EL (cell line): ENCODE results near the gene NATD1.

Experiments
- DNase-seq: peaks from one replicate; pipeline ENCODE4 v3.0.0-alpha.2; 2016

Gene NATD1

DNA sequence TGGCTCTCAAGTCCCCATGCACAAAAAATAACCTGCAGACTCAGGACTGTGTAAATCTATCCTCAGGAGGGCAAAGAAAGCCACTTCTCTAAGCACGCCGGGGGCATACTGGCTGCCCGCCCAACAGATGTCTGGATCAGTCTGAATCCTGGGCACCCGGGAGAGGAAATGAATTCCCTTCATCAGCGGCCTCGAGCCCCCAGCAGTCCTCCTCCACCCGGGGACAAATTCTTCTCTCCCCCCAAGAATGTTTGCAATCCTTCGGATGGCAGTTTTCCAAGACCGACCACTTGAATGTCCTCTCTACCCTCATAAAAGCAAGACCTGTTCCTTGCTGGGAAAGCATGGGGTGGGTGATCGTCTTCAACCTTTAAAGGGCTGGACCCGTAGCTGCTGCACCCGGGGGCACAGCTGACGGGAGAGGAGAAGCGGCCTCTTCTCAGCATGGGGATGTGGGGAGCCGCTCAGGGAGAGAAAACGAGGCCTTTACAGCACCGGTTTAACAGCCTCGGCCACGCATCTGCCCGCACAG lies 21.9 kb upstream of the NATD1 start:
- DNase-seq, result peak; percentile 69

DNA sequence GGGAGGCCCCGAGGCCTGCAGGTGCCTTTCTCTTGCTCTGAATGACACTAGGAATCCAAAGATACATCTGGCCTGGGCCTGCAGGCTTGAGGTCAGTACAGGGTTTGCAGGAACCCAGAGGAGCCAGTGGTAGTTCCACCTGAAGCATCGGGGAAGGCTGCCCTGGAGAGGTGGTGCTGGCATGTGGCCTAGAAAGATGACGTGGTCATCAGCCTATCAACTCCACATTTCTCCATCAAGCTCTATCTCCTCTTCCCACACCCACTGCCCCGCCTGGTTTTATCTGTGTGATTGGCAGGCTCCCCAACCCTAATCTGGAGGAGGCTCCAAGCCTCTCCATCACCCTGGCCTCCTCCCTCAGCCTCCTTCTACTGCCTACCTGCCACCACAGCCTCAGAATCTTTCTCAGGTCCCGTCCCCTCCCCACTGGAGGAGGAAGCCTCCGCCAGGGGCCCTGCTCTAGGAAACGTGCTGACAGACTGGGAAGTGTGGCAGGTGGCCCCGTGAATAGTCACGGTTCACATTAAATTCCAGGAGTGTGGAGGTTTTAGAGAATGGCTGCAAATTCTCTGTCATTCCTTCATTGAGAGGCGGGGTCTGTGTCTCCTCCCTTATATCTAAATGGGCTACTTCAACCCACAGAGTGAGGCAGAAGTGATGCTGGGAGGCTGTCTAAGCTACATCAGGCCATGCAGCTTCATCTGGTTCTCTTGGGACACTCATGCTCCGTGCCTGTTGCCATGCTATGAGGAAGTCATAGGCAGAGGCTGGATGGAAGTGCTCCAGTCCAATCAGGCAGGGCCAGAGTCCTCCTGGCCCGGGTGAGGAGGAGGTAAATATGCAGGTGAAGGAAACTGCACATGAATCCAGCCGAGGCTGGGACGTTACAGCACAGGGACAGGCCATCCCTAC lies 19.9 kb upstream of the NATD1 start:
- no peak for DNase-seq

DNA sequence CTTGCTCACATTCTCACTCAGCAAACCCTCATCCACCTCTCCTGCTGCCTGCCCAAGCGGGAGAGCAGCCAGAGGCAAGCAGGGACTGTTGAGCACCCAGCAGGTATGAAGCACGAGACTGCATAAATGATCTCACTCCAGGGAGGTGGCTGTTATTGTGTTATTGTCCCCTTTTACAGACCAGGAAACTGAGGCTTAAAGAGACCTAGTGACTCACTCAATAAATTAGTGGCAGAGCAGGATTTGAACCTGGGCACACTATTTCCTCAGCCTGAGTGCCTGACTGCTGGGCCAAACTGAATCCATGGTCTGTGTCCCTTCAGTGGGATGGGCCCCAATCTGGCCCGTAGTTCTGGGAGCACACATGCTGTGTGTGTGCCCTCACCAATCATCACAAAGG lies 19.0 kb upstream of the NATD1 start:
- DNase-seq, result no peak

DNA sequence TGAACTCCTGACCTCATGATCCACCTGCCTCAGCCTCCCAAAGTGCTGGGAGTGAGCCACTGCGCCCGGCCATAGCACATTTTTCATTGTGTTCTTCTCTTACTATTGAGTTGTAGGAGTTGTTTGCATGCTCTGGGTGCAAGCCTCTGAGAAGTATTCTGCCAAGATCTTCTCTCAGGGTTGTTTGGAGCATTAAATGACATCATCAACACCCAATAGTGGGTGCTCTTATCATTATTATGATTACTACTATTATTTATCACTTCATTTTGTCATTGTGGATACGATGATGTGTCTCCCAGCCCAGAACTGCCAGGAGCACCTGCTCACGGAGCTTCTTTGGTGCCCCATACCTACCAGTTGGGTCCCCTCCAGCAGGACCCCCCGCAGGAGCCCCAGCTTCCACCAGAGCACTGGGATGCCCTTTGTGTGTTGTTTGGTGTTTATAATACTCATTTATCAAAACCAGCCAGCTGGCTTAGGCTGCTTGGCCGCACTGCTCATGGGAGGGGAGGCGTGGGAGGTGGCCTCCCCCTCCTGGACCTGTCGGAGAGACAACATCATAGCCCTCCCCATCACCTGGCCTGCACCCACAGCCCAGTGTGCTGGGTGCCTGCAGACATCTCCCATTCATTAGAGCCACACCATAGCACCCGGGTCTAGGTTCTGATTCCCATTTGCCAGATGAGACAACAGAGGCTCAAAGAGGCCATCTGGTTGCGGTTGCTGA lies 18.4 kb upstream of the NATD1 start:
- no peak for DNase-seq

DNA sequence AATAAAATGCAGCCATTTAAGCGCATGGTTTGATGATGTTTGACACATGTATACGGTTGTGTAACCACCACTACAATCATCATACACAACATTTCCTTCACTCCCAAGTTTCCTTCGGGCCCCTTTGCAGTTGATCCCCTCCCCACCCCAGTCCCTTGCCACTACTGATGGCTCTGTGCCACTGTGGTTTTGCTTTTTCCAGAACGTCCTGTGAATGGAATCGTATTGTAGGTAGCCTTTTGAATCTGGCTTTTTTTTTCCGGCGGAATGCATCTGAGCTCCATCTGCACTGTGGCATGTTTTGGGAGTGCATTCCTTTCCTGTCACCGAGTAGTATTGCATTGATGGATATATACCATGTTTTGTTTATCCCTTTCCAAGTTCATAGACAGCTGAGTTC lies 16.2 kb upstream of the NATD1 start:
- no peak for DNase-seq

DNA sequence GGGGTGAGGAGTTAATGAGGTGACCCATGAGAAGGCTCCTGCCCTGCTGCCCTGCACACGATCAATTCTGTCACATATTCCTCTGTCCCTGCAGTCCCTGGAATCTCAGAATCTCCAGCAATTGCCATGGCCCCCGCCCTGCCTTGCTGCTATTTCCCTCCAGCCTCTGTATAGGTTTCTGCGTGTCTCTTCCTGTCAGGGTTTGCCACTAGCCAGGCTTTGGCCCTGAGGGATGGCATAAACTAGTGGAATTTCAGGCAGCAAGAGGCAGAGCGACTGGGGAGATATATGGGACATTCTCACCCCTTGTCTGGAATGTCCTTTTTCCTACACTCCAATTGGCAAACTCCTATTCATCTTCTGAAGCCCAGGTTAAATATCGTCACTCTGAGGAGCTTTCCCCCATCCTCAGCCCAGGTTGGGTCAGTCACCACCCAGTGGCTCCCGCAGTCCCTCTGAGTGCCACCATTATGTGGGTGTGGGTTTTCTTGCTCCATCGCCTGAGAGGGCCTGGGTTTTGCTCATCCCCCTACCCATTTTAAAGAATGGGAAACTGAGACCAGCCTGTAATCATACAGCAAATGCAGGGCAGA lies 15.5 kb upstream of the NATD1 start:
- no peak for DNase-seq

DNA sequence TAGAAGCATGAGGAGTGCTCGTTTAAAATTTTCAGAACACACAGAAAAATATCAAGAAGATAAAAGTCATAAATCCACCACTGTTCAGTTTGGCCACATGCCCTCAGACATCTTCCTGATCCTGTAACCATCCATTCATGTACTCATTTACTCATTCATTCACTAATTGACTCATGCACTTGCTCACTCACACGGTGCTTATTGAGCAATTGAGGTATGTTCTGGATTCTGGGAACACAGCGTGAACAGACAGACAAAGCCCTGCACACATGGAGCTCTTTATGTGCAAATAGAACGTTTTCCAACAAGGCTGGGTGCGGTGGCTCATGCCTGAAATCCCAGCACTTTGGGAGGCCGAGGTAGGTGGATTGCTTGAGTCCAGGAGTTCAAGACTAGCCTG lies 10.2 kb upstream of the NATD1 start:
- DNase-seq, result peak; percentile 36

DNA sequence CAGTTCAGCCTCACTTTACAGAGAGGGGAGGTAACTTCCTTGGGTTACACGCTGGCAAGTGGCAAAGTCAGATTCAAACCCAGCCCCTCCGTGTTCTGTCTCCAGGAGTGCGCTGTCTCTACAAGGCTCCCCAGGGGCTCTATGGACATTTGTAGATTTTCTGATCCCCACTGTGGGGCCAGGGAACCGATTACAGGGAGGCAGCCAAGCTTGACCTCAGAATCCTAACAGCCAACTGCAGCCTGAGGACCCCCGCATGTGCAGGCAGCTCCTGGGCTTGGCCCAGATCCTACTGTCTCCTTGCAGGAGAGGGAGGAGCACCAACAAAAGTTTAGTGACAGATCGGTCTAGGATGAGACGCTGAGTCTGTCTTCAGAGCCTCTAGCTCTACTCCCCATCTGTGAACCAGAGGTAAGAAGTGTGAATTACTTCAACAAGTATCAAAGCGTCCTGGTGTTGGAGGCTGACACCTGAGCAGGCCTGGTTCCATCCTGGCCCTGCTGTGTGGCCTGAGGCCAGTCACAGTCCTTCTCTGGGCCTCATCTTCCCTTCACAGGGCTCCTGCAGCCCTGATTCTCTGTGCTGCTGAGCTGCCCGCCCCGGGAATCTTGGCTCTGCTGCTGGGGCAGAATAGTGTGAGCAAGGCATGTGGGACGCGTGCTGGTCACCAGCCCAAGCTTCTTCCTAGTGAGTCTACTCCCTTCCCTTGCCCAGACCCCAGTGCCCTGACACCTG lies 9.2 kb upstream of the NATD1 start:
- DNase-seq, result no peak

DNA sequence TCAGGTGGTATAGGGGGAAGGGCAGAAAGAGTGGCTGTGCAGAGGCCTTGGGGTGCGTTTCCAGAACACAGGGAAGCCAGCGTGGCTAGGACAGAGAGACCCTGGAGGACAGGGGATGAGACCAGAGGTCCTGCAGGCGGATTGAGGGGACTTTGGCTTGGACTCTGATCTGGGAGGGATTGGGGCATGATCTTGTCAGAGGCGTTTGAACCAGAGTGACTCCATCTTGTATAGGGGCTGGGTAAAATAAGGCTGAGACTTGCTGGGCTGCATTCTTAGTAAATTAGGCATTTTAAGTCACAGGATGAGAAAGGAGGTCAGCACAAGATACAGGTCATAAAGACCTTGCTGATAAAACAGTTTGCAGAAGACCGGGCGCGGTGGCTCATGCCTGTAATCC lies 5.4 kb upstream of the NATD1 start:
- no peak for DNase-seq

DNA sequence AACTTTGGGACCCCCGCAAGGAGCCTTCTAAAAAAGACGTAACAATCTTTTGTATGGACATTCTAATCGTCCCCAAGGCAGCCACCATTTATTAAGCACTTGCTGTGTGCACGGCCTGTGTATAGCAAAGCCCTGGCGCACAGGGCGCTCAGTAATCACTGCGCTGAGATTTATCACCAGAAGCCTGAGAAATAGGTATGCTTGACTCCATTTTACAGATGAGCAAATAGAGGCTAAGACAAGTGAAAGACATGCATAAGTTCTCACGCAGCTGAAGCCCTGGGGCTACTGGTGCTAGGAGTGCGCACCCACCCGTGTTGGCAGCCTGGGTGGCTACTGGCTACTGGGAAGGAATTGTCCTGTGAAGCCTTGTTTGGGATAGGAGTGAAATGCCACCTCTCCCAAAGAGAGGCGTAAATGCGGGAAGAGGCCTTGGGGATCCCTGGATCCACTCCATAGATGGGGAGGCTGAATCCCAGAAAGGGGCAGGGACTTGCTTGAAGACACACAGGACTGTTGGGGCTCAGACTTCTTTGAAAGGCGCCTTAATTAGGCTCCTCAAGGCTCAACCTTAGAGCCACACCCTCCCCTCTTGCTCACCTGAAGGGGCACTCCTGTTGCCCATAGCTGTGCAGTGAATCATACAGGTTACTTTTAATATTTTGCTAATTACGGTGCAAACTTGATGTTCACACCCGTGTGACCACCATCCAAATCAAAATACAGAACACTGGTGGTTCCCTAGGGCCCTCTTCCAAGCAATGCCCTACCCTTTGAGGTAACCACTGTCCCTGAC lies 634 bp upstream of the NATD1 start:
- no peak for DNase-seq

DNA sequence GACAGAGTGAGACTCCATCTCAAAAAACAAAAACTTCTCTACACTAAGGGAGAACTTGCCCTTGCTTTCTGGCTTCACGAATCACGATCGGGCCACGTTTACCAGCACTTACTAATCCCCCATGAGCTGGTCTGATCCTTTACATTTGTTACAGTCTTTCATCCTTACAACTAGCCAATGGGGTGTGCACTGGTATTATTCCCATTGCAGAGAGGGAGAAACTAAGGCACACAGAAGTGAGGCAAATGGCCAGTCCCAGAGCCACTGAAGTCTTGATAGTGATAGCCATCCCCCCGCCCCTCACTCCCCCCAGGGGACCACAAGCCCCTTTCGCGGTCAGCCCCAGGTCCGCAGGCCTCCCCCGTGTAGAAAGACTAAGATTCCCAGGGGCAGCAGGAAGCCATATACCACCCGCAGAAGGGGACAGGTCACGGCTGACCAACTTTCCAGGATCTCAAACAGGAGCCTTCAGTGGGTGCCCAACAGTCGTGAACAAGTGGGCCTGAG lies 868 bp downstream of the NATD1 start:
- DNase-seq, result no peak

DNA sequence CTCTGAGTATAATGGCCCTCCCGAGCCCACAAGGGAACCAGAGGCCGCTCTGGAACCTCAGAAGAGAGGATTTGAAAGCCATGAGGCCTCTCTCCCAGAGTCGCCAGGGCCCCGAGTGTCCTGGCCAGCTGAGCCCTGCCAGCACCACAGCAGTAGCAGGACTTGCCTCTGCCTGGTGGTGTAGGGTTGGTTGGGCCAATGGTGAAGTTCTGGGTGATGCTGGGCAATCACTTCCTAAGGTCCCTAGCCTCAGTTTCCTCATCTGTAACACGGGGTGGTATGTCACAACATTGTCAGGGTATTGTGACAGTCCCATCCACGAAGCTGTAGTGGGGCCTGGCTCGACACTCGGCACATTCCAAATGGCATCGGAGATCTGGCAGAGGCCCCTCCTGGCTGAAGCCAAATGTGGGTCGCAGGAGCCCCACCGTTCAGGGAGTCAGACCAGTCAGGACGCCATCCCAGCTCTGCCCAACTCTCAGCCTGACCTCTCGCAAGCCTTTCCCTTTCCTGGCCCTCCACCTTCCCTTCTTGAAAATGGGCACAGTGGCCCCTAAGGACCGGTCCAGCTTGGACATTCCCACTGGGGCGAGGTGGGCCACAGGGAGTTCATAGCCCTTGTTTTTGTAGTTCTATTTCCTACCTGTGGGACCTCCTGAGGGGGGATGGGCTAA lies 1.7 kb downstream of the NATD1 start:
- no peak for DNase-seq

DNA sequence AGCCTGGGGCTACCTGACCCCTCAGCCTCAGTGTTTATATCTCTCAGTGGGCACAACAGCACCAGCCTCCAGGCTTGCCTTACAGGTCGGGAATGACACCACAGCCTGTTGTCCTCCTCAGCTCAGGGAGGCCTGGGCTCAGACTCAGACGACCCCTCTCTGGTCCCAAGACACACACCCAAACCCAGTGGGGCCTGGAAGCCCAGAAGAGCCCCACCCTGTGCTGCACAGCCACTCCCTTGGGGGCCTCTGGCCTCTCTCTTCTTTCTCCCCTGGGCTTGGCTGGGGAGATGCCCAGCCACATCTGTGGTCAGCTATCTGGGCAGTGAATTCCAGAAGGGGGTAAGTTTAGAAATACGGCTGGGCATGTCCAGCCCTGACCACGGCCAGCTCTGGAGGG lies 2.4 kb downstream of the NATD1 start:
- no peak for DNase-seq

DNA sequence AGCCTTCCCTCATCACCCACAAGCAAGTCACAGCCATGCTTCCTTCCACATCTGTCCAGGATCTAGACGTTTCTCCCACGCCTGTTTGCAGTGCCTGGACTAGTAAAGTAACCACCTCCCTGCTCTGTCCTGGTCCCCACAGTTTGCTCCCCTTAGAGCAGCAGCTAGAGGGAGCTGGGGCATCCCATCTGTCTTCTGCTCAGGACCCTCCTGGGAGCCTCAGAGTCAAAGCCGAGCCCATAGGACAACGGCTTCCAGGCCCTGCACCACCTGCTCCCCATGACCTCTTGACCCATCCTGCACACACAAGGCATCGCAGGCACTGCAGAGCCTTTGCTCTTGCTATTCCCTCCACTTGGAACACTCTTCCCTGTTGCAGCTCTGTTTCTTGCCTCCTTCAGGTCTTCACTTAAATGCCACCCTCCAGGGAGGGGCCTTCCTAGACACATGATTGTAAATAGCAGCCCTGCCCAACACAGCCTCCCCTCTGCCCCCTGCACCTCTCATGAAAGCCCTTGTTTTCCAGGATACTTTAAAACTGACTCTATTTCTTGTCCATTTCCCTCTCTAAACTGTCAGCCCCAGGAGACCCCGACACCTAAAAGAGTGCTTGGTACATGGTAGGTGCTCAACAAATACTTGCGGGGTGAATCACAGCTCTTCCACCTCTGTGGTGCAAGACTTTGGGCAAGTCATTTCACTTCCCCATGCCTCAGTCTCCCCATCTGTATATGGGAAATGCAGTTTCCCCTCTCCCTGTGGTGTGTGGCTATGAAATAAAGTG lies 3.1 kb downstream of the NATD1 start:
- DNase-seq, result no peak

DNA sequence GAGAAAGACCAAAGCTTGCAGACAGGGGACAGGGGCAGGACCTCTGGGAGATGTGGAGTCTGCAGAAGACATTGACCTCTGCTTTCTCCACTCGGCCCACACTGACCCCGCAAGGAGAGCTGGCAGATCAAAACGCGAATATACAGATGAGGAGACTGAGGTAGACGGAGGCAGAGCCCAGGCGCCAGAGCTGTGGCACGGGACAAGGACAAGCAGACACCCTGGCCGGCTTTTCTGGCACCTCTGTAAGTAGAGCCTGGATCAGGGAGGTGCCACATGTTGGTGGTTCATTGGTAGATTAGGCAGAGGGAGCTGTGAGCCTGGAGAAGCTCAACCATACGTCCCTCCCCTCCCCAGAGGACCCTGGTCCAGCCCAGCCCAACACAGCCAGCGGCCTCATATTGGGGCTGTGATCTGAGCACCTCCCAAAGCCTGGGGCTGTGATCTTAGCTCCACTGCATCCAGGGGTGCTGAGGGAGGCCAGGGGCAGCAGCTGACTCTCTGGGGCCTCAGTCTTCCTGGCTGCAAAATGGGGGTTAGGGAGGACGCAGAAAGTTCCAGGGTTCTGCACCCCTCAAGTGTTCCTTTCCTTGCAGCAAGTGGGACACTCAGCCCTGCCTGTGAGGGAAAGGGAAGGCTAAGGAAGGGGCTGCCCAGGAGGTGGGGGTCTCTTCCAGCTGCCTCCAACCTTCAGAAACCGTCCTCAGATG lies 4.0 kb downstream of the NATD1 start:
- DNase-seq, result no peak

DNA sequence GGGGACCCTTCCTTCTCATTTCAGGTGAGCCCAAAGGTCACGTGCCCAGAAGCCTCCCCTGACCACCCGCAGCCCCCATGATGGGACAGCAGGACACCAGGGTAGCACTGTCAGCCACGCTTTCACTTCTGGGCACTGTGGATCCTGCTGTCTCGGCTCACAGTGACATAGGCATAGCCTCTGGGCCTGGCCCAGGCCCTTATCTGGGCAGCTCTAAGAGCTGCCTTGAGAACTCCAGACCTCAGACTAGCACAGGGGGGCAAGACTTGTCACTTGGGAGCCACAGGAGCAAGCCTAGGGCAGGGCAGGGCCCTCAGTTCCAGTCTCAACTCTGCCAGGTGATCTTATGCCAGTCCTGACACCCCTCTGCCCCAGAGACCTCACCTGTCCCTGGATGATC lies 4.7 kb downstream of the NATD1 start:
- DNase-seq, result no peak

DNA sequence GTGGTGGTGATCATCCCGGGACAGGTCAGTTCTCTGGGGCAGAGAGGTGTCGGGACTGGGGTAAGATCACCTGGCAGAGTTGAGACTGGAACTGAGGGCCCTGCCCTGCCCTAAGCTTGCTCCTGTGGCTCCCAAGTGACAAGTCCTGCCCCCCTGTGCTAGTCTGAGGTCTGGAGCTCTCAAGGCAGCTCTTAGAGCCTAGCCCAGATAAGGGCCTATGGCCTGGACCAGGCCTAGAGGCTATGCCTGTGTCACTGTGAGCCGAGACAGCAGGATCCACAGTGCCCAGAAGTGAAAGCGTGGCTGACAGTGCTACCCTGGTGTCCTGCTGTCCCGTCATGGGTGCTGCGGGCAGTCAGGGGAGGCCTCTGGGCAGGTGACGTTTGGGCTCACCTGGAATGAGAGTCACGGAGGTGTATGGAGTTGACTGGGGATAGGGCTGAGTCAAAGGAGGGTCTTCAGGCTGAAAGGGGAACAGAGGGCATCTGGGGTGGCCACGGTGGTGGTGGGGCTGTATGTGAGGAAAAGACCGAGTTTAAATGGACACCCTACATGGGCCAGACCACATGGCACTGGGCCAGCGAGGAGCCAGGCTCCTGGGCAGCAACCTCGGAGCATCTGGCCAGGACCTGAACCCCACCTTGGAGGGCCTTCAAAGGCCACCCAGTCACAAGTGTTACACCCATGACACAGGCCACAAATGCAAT lies 5.5 kb downstream of the NATD1 start:
- DNase-seq, result no peak

DNA sequence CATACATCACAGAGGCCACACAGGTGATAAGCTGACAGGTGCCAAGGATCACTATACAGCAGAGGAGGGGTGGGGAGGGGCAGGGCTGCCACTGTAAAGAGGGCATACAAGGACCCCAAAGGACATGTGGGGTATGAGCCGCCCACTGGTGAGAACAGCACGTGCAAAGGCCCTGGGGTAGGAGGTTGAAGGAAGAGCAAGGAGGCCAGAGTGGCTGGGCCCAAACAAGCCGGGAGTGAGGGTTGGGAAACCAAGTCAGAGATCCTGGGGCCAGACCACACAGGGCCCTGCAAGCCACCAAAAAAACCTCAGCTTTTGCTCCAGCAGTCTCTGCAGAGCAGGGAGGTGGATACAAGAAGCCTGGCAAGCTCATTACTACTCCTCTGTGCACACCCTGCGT lies 6.5 kb downstream of the NATD1 start:
- DNase-seq, result no peak

DNA sequence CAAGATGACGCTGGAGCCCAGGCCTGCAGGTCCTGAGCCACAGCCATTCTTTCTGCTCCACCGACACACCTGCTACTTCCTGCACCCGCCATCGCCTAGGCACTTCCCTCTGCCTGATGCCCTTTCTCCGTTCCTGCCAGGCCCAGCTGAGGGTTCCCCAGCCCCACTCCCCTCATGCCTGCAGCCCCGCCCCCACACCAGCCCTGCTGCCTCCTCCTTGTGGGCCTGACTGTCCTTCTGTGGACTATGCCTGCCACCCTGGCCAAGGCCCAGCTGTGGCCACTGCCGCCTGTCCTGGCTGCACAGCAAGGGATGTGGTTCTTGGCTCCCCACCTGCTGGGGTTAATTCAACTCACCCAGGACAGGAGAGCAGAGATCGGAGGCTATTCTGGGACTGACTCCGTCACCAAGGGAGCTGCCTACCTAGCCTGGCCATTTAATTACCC lies 7.5 kb downstream of the NATD1 start:
- no peak for DNase-seq
